HG02870 (cell line): ENCODE results near the gene SPDEF.

ENCODE experiments used
- ATAC-seq: cut with Tn5 transposase; IDR thresholded peaks from one replicate; pipeline ENCODE4 v1.9.1; 2021; ENCODE audit warnings: mild to moderate bottlenecking, moderate library complexity; ENCODE audit not compliant: unreplicated experiment

The SPDEF gene

GRCh38 chr6:34547701-34548644, 8.2 kb downstream of the SPDEF start:
- no peak for ATAC-seq

DNA sequence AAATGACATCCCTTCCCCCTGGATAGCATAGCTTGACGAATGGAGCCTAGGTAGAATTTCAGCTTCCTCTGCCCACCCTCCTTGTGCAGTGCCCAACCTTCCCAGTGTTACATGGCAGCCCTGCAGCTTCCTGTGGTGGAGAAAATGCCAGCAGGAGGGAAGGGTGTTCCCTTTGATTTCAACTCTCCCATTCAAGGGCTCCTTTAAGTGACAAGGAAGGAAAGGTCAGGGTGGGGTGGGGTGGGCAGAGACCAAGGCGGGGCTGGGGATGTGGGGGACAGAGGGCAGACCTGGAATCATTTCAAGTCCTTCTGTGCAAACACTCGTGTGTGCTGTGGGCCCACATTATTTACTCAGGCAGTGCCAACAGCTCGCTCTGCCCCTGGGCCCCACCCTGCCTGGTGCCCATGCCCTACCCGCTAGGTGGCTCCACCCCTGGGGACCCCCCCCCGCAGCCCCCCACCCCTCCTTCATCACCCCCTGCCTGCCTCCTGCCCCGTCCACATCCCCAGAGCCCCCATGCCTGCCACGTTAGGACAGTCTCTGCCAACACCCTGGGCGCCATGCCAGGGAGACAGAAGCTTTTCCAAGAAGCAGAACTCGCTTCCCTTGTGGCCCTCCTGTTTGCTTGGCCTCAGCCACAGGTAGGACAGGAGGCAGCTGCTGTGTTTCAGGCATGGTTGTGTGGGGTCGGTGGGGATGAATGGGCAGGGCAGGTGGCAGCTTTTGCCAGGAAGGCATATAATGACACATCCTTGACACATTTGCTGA, 9.4 kb downstream of the SPDEF start:
- no peak for ATAC-seq

DNA sequence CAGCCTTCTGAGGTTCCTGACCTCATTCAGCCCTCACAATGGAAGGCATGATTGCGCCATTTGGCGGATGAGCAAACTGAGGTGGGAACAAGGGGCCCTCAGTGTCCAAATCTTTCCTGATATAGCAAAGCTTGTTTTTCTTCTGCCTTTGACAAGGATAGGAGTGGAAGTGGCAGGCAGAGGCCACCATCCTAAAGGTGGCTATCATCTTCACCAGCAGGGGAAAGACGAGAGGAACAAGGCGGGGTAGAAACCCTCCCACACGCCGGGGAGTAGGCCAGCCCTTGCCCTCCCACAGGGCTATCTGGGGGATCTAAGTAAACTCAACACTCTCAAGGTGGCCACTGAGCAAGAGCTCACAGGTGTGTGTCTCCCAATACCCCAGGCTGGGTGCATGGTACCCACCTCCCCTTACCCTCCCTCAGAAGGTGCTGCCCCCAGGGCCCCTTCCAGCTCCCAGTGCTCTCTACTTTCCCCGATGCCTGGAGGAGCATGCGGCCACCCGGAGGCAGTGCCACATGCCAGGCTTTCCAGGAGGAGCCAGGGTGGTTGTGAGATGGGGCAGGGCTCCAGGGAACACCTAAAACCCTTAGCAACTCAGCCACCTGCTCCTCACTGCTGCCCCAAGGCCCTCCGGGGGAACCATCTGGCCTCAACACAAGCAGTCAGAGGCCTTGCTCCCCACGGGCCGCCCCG, 11.2 kb downstream of the SPDEF start:
- no peak for ATAC-seq

GRCh38 chr6:34544052-34544604, 12.0 kb downstream of the SPDEF start:
- no peak for ATAC-seq

GRCh38 chr6:34543421-34543820, 12.7 kb downstream of the SPDEF start:
- ATAC-seq = no peak

DNA sequence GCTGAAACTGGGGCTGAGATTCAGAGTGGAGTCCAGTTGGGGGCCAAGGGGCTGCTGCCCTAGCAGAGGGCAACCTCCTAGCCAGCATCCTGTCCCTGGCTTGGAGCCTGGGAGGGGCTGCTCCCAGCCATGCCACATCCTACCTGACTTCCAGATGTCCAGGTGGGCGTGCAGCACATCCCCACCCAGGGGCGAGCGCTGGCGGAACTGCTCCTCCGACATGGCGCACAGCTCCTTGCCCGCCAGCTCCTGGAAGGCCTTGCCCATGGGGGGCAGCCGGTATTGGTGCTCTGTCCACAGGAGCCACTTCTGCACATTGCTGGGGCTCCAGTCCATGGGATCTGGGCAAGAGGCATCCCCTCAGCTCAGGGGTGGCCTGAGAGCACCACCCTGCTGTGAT, 15.3 kb downstream of the SPDEF start:
- no peak for ATAC-seq

- no peak for ATAC-seq
Observed at GRCh38 chr6:34540222-34540621, 15.9 kb downstream of the SPDEF start.

DNA sequence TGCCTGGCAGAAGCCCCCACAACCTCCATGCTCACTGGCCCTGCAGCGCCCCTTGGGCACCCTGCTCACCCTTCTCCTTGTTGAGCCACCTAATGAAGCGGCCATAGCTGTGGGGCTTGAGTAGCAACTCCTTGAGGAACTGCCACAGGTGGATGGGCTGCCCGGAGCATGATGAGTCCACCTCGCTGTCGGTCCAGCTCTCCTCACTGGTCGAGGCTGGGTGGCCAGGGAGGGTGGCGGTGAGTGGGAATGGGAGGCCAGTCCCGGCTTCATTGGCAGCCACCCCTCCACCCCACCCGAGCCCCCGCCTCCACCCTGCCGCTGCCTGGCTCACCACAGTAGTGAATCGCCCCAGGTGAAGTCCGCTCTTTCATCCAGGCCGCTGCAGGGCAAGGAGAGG, 16.9 kb downstream of the SPDEF start:
- no peak for ATAC-seq

- no peak for ATAC-seq
Observed at GRCh38 chr6:34538581-34538980, 17.5 kb downstream of the SPDEF start.

GRCh38 chr6:34537922-34538550, 18.1 kb downstream of the SPDEF start:
- no peak for ATAC-seq

DNA sequence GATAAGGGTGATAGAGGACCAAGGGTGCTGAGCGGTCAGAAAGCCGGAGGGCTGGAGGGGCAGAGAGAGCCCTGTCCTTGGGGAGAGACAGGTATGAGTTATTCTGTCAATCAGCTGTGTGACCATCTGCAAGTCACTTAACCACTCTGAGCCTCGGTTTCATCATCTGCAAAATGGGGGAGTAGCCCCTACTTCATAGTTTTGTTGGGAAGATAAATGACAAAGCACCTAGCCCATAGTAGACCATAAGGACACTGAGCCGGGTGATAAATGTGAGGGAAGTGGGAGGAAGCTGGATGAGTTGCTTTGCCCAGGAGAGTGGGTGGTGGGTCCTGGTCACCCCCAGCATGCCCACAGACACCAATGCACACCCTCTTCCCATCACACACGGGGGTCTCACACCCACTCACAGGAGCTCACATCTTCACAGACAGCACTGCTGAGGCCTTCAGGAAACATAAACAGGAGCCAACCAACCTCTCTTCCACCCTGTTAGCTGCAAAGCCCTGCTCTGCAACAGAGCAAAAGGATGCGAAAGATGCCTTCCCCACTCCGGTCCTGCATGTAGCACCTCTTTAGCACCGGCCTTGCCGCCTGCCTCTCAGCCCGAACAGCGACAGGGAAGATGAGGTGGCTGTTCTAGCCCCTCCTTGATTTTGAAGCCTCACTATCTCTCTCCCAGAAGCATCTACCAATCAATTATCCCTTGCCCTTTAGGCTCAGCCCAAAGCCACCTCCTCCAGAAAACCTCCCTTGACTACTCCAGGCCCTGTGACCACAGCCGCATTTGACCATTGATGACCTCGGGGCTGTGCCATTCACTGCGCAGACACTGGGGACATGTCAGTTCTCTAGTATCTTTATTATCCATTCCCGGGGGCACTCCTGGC, 18.9 kb downstream of the SPDEF start:
- ATAC-seq = no peak

DNA sequence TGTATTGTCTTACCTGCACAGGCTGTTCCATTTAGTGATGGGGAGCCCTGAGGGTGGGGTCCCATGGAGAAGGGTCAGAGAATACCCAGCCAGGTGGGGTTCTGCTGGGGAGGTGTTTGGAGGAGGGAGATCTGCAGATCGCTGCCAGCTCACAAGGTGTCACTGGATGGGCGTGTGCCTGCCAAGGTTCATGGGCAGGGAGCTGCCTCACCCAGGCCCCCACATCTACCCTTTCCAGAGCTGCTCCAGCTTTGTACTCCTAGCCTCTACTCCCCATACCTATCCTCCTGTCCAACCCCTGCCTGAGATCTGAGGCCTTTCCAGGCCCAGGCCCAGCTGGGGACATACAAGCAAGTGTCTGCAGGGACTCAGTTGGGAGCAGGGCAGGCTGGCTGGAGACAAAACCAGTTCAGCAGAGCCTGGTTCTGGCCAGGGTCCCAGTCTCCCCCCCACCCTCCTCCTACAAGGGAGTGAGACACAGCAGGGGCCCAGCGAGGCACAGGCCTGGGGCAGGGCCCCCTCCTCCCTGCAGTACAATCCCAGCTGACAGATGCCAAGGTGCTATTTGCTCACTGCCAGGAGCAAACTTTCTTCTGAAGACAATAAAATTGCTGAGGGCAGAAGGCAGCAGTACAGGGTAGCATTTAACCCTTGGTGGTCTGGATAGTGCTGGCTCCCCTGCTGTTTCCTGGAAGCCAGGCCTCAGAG, 19.7 kb downstream of the SPDEF start:
- ATAC-seq = no peak

DNA sequence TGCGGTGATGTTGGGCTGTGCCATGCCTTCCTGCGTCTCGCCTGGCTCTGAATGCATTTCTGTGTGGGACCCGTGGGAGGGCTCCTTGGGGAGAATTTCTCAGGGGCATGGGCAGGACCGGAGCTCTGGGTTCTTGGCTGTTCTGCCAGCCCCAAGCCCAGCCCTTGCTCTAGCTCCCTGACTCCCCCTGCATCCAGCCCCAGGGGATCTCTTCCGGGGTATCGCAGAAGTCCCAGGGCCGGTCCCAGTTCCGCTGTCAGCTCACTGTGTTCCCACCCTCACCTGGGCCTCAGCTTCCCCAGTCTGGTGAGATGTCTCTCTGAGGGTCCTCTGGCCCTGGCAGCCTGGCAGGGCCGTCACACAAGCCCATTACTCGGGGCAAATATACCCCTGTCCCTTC, 20.5 kb downstream of the SPDEF start:
- no peak for ATAC-seq

- no peak for ATAC-seq
Observed at GRCh38 chr6:34535199-34535598, 20.9 kb downstream of the SPDEF start.

DNA sequence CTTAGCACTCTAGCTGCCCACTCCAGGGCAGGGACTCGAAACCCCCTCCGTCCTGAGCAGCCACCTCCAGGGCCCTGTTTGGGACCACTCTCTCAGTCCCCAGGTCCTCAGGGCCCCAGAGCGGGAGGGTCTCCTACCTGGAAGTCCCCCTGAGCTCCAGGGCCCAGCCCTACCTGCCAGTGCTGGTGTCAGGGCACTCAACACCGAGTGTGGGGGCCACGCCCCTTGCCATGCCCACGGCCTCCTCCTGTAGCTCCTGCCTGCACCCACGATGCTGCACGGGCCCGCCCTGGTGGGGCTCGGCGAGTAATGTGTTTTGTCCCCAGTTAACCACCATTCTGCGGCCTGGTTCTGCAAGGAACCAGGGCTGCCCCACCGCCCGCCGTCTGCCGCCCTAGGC, 21.5 kb downstream of the SPDEF start:
- no peak for ATAC-seq

- no peak for ATAC-seq
Observed at GRCh38 chr6:34534146-34534545, 22.0 kb downstream of the SPDEF start.

- ATAC-seq = no peak
Observed at GRCh38 chr6:34532230-34532629, 23.9 kb downstream of the SPDEF start.

GRCh38 chr6:34531580-34532201, 24.4 kb downstream of the SPDEF start:
- ATAC-seq = no peak
